Activated naive CD4-positive, alpha-beta T cell treated with anti-CD3 and anti-CD28 coated beads, Interleukin-2, amount 50 U/mL, for 72 hours (primary cell): ENCODE data around the gene ZNF414. TPM values are rescaled to one million over a fixed set of nuclear protein-coding genes. Genes with fewer than 3 reads are reported as not detected.

Experiments used
- ATAC-seq, 2 donors: fragments of 150-1000 bp; cut with Tn5 transposase; 2 replicates each; pipeline ENCODE4 v1.10.0; 2021; ENCODE audit warnings: mild to moderate bottlenecking in 2 of 2, moderate library complexity in 2 of 2
- DNase-seq, 2 donors: peaks; one replicate each; pipeline ENCODE4 v3.0.0; 2021 to 2022; ENCODE audit warnings: low spot score in 2 of 2
- H3K27ac Mint-ChIP-seq, 2 donors: one replicate each; pipeline ENCODE4 v1.8.0; 2022; ENCODE audit warnings: mild to moderate bottlenecking in 2 of 2, mixed read lengths in 2 of 2
- H3K36me3 Mint-ChIP-seq, 2 donors: one replicate each; pipeline ENCODE4 v1.8.0; 2022; ENCODE audit warnings: mixed read lengths in 2 of 2
- H3K9me3 Mint-ChIP-seq, 2 donors: one replicate each; pipeline ENCODE4 v1.8.0; 2022; ENCODE audit warnings: mixed read lengths in 2 of 2
- total RNA-seq, 2 donors: library from RNA; stranded (reverse); gene quantifications; one replicate each; pipeline ENCODE4 v1.2.3, GENCODE V29; 2022

Gene ZNF414
- total RNA-seq, 2 donors from 2014 or later = 24.6 to 28.0 TPM

DNA sequence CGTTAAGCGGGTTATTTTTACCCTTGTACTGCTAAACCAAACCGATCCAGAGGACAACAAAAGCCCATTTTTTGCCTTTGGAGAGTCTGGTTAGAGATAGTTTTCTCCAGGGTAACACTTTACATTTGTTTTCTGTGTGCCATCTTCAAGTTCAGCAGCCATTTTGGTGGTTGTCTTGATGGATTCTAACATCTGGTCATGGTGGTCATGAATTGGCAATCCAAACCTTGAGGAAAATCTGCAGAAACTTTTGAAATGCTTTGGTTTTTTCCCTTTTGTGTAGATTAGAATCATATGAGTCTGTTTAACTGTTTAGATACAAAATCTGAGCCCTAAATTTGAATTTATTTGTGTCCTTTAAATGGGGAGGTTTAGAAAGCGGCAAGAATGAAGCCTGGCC is 52.6 kb downstream of the ZNF414 start:
- no peaks in the 10 kb centered on the region for H3K9me3 Mint-ChIP-seq
- H3K36me3 Mint-ChIP-seq = peaks cover 6 to 19% of the 10 kb centered on the region in 2 donors
- ATAC-seq = no peak
- no peak for DNase-seq
- H3K27ac Mint-ChIP-seq = no peak overlapping the region

DNA sequence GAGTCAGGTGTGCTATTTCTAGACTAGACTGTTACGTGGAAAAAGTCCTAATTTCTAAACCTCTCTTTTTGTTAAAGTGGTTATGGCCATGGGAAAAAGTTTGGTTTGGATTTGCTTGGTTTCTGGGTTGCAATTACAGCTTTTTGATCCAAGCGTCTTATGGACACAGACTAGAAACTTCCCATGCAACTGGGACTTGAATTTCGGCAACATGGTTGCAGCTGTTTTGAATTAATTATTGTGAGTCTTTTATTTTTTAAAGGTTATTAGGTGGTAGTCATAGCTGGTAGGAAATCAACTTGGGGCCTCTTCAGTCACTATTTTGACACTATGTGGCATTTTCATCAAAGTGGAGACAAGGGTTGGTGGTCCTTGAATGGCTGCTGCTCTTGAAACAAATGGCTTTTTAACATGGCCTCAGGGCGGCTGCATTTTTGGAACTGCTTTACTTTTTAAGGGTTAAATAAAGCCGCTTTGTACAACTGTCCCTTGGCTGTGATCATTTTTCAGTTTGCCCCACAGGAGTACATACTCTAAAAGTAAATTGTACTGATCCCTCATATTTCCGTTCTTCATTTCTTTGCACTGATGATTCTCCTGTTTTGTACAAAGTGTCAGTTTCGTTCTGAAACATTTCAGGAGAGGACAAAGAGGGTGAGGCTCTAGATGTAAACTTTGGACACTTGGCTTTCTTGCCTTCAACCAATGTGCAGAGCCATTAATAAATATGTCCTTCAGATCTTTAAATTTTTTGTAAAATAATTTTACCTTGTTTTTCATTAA is 53.3 kb downstream of the ZNF414 start:
- no peak for DNase-seq
- no peaks in the 10 kb centered on the region for H3K9me3 Mint-ChIP-seq
- no peak for ATAC-seq
- peaks cover 0 to 19% of the 10 kb centered on the region in 2 donors for H3K36me3 Mint-ChIP-seq
- H3K27ac Mint-ChIP-seq = peak overlapping the region; percentile 5 to 46

Other genes starting within 250 kb of the ZNF414 start
- 10 to 100 TPM; 46.1 to 49.7 TPM for gene CD320, start 205.8 kb downstream of the ZNF414 start, total RNA-seq
- 10 to 100 TPM; 54.5 to 73.1 TPM for gene NDUFA7, start 192.8 kb downstream of the ZNF414 start, total RNA-seq
- 1,000 to 10,000 TPM; 2,643 to 2,829 TPM for gene RPS28, start 192.7 kb downstream of the ZNF414 start, total RNA-seq
- gene KANK3, start 170.9 kb downstream of the ZNF414 start, total RNA-seq = 1 to 10 TPM; 1.5 to 1.7 TPM
- gene ANGPTL4, start 150.0 kb downstream of the ZNF414 start, total RNA-seq = 1 to 10 TPM in 1 of 2 donors, not detected in 1; 9.5 TPM
- gene RAB11B, start 123.8 kb downstream of the ZNF414 start, total RNA-seq = 10 to 100 TPM; 76.6 to 81.5 TPM
- gene MARCHF2, start 100.9 kb downstream of the ZNF414 start, total RNA-seq = 10 to 100 TPM in 1 of 2 donors, 1 to 10 TPM in 1; 7.3 to 14.9 TPM
- gene HNRNPM, start 69.2 kb downstream of the ZNF414 start, total RNA-seq = 100 to 1,000 TPM; 105 to 243 TPM
- gene PRAM1, start 11.5 kb downstream of the ZNF414 start, total RNA-seq = 1 to 10 TPM; 1.4 to 2.9 TPM
- 10 to 100 TPM; 12.4 to 16.2 TPM for gene MYO1F, start 63.3 kb upstream of the ZNF414 start, total RNA-seq
- 10 to 100 TPM in 1 of 2 donors, 1 to 10 TPM in 1; 5.1 to 11.3 TPM for gene ADAMTS10, start 96.5 kb upstream of the ZNF414 start, total RNA-seq
- gene NFILZ, start 116.5 kb upstream of the ZNF414 start, total RNA-seq = not detected
- gene ACTL9, start 184.6 kb upstream of the ZNF414 start, total RNA-seq = not detected
- not detected for gene OR2Z1, start 207.5 kb upstream of the ZNF414 start, total RNA-seq